ENCODE data around the gene PPP3R1.
A peak's percentile ranks its signal among the peaks of the same experiment; 100 is the strongest.

Gene PPP3R1

DNA sequence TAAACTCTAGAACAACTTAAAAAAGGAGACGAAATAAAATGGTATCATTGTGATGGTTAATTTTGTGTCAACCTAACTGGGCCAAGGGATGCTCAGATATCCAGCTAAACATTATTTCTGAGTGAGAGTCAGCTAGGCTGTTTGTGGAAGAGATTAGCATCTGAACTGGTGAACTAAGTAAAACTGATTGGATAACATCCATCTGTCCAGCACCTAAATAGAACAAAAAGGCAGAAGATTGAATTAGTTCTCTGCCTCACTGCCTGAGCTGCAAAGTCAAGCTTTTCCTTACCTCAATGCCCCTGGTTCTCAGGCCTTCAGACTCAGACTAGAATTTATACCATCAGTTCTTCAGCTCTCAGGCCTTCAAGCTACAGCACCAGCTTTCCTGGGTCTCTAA is 30.0 kb downstream of the PPP3R1 start:
- Histone ChIP-seq H3K36me3 (ENCODE audit: control insufficient read depth in 4 of 4, insufficient read depth in 4 of 4, low read length in 3 of 4) (peaks cover 5 to 13% (median 9%) of the 10 kb centered on the region in 4 experiments), H3K27me3 (replicated peaks in 2 of 5; ENCODE audit: control insufficient read depth in 4 of 5, insufficient read depth in 5 of 5, low read length in 4 of 5) (no peaks in the 10 kb centered on the region), H3K27ac (ENCODE audit: insufficient read depth in 1 of 2, low read depth in 1 of 2, low read length in 2 of 2, poor library complexity in 1 of 2, severe bottlenecking in 2 of 2) (peak overlapping the region in 1 of 2 experiments; percentile 2), H3K9me3 (ENCODE audit: control extremely low read depth in 1 of 5, control insufficient read depth in 4 of 5, insufficient read depth in 2 of 5, low read depth in 1 of 5, low read length in 4 of 5) (peaks cover 0 to 8% (median 3%) of the 10 kb centered on the region in 5 experiments), H3K4me1 (ENCODE audit: control extremely low read depth in 1 of 4, control insufficient read depth in 4 of 4, insufficient read depth in 4 of 4, low read length in 3 of 4) (peaks cover 4 to 22% (median 12%) of the 10 kb centered on the region in 4 experiments), H3K4me3 (ENCODE audit: control insufficient read depth in 1 of 7, extremely low read depth in 1 of 7, insufficient read depth in 4 of 7, low read depth in 2 of 7, low read length in 6 of 7) (no peak overlapping the region)
- ChIA-PET POLR2A (no interaction called here), CTCF (interaction anchor here (1.2 to 1.5 kb wide), 4 partner anchors 9 to 60 kb away, joined by 3 to 4 read pairs (median 4); no protein-coding TSS in a partner anchor)
- 90% methylated on average over 1 of the region's 1 CpG for WGBS (ENCODE audit: insufficient coverage)
- DNase-seq = no peak

- no CpG with 5 or more reads among the region's 1 CpG for WGBS (ENCODE audit: insufficient coverage)
- CTCF ChIA-PET = interaction anchor here (0.7 to 2.2 kb wide), 7 partner anchors 9 to 61 kb away, joined by 3 to 6 read pairs (median 4); partner anchors contain the start of gene PNO1
- POLR2A ChIA-PET = no interaction called here
Measured at GRCh38 chr2:68218343-68218901, 33.9 kb downstream of the PPP3R1 start.

DNA sequence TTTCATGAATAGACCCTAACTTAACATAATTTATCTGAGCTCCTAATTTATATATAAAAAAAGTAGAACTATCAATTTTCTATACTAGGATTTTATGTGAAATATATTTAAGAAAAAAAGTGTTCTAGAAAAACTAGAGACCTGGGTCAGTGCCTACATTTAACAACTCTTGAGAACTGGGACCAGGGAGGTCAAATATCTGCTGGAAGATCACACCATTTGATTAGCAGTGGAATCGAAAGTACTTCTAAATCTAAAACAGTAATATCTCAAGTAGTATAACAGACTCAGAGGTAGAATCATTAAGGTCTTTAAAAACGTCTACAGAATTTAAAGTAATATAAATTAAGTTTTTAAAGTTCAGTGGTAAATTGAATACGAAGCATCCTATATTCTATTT is 34.6 kb downstream of the PPP3R1 start:
- peaks cover 7 to 38% (median 19%) of the 10 kb centered on the region in 4 experiments for H3K36me3 ChIP-seq (ENCODE audit: control insufficient read depth in 4 of 4, insufficient read depth in 4 of 4, low read length in 3 of 4)
- no peaks in the 10 kb centered on the region for H3K27me3 ChIP-seq (replicated peaks in 2 of 5; ENCODE audit: control insufficient read depth in 4 of 5, insufficient read depth in 5 of 5, low read length in 4 of 5)
- H3K4me3 ChIP-seq (ENCODE audit: control insufficient read depth in 1 of 7, extremely low read depth in 1 of 7, insufficient read depth in 4 of 7, low read depth in 2 of 7, low read length in 6 of 7) = no peak overlapping the region
- ChIA-PET CTCF (interaction anchor here (0.6 to 2.2 kb wide), 8 partner anchors 9 to 73 kb away, joined by 3 to 6 read pairs (median 4); no protein-coding TSS in a partner anchor), POLR2A (no interaction called here)
- no peak overlapping the region for H3K27ac ChIP-seq (ENCODE audit: insufficient read depth in 1 of 2, low read depth in 1 of 2, low read length in 2 of 2, poor library complexity in 1 of 2, severe bottlenecking in 2 of 2)
- peaks cover 0 to 8% (median 3%) of the 10 kb centered on the region in 5 experiments for H3K9me3 ChIP-seq (ENCODE audit: control extremely low read depth in 1 of 5, control insufficient read depth in 4 of 5, insufficient read depth in 2 of 5, low read depth in 1 of 5, low read length in 4 of 5)
- WGBS (ENCODE audit: insufficient coverage) = no CpG with 5 or more reads among the region's 3 CpGs
- DNase-seq = no peak
- H3K4me1 ChIP-seq (ENCODE audit: control extremely low read depth in 1 of 4, control insufficient read depth in 4 of 4, insufficient read depth in 4 of 4, low read length in 3 of 4) = peaks cover 0 to 17% (median 7%) of the 10 kb centered on the region in 4 experiments

More at GRCh38 chr2:68218343-68218901, 33.9 kb downstream of the PPP3R1 start:
- peaks cover 0 to 8% (median 3%) of the 10 kb centered on the region in 5 experiments for H3K9me3 ChIP-seq (ENCODE audit: control extremely low read depth in 1 of 5, control insufficient read depth in 4 of 5, insufficient read depth in 2 of 5, low read depth in 1 of 5, low read length in 4 of 5)
- peak overlapping the region in 1 of 7 experiments; percentile 23 for H3K4me3 ChIP-seq (ENCODE audit: control insufficient read depth in 1 of 7, extremely low read depth in 1 of 7, insufficient read depth in 4 of 7, low read depth in 2 of 7, low read length in 6 of 7)
- peaks cover 0 to 17% (median 7%) of the 10 kb centered on the region in 4 experiments for H3K4me1 ChIP-seq (ENCODE audit: control extremely low read depth in 1 of 4, control insufficient read depth in 4 of 4, insufficient read depth in 4 of 4, low read length in 3 of 4)
- H3K27me3 ChIP-seq (replicated peaks in 2 of 5; ENCODE audit: control insufficient read depth in 4 of 5, insufficient read depth in 5 of 5, low read length in 4 of 5) = no peaks in the 10 kb centered on the region
- DNase-seq = peak in 1 of 3 donors; percentile 55
- H3K27ac ChIP-seq (ENCODE audit: insufficient read depth in 1 of 2, low read depth in 1 of 2, low read length in 2 of 2, poor library complexity in 1 of 2, severe bottlenecking in 2 of 2) = no peak overlapping the region
- peaks cover 5 to 31% (median 17%) of the 10 kb centered on the region in 4 experiments for H3K36me3 ChIP-seq (ENCODE audit: control insufficient read depth in 4 of 4, insufficient read depth in 4 of 4, low read length in 3 of 4)

DNA sequence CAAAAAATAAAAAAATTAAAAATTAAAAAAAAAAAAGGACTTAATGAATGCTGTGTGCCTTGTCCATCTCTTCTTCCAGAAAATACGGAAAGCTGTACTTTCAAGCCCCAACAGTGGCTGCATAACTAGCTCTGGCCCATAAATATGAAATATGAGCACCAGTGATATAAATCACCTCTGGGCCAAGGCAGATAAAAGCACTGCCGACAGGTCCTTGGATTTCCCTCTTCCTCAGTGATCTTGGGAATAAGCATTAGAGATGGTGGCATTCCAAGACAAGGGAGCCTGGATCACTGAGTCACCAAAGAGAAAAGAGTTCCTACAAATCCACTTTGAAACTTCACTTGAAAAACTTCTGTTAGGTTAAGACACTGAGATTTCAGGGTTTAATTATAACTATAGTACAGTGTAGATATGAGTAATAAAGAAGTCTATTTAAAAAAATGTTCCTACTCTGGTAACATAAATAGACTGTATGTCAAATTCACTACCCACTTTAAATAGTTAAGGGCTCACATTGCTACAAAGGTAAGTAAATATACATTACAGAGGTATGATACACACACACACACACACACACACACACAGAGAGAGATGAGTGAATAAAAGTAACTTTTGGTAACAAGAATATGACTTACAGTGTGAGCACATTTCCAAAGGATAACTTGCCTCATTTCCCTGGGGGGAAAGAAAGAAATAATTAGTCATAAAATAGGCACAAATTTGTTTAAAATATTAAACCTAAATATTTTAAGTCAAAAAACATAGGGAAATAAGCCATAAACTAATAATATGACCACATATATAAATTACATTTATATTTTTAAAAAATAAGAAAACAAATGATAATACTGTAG is 35.6 kb downstream of the PPP3R1 start:
- DNase-seq = no peak
- H3K4me3 ChIP-seq (ENCODE audit: control insufficient read depth in 1 of 7, extremely low read depth in 1 of 7, insufficient read depth in 4 of 7, low read depth in 2 of 7, low read length in 6 of 7) = no peak overlapping the region
- ChIA-PET CTCF (interaction anchor here (0.6 to 1.4 kb wide), 5 partner anchors 9 to 74 kb away, joined by 3 to 5 read pairs (median 4); no protein-coding TSS in a partner anchor), POLR2A (no interaction called here)
- no peaks in the 10 kb centered on the region for H3K27me3 ChIP-seq (replicated peaks in 2 of 5; ENCODE audit: control insufficient read depth in 4 of 5, insufficient read depth in 5 of 5, low read length in 4 of 5)
- WGBS (ENCODE audit: insufficient coverage) = 86% methylated on average over 2 of the region's 2 CpGs
- peaks cover 0 to 8% (median 0%) of the 10 kb centered on the region in 5 experiments for H3K9me3 ChIP-seq (ENCODE audit: control extremely low read depth in 1 of 5, control insufficient read depth in 4 of 5, insufficient read depth in 2 of 5, low read depth in 1 of 5, low read length in 4 of 5)
- no peak overlapping the region for H3K27ac ChIP-seq (ENCODE audit: insufficient read depth in 1 of 2, low read depth in 1 of 2, low read length in 2 of 2, poor library complexity in 1 of 2, severe bottlenecking in 2 of 2)
- peaks cover 0 to 17% (median 7%) of the 10 kb centered on the region in 4 experiments for H3K4me1 ChIP-seq (ENCODE audit: control extremely low read depth in 1 of 4, control insufficient read depth in 4 of 4, insufficient read depth in 4 of 4, low read length in 3 of 4)
- peaks cover 9 to 43% (median 20%) of the 10 kb centered on the region in 4 experiments for H3K36me3 ChIP-seq (ENCODE audit: control insufficient read depth in 4 of 4, insufficient read depth in 4 of 4, low read length in 3 of 4)

GRCh38 chr2:68214381-68214780 is 38.0 kb downstream of the PPP3R1 start:
- CTCF ChIA-PET = interaction anchor here (1.1 to 1.7 kb wide), 2 partner anchors 8 to 14 kb away, joined by 3 to 4 read pairs; no protein-coding TSS in a partner anchor
- peaks cover 4 to 43% (median 17%) of the 10 kb centered on the region in 4 experiments for H3K36me3 ChIP-seq (ENCODE audit: control insufficient read depth in 4 of 4, insufficient read depth in 4 of 4, low read length in 3 of 4)
- peaks cover 0 to 14% (median 7%) of the 10 kb centered on the region in 4 experiments for H3K4me1 ChIP-seq (ENCODE audit: control extremely low read depth in 1 of 4, control insufficient read depth in 4 of 4, insufficient read depth in 4 of 4, low read length in 3 of 4)
- no peak overlapping the region for H3K4me3 ChIP-seq (ENCODE audit: control insufficient read depth in 1 of 7, extremely low read depth in 1 of 7, insufficient read depth in 4 of 7, low read depth in 2 of 7, low read length in 6 of 7)
- H3K27ac ChIP-seq (ENCODE audit: insufficient read depth in 1 of 2, low read depth in 1 of 2, low read length in 2 of 2, poor library complexity in 1 of 2, severe bottlenecking in 2 of 2) = no peak overlapping the region
- POLR2A ChIA-PET = no interaction called here
- WGBS (ENCODE audit: insufficient coverage) = 100% methylated on average over 1 of the region's 5 CpGs
- no peak for DNase-seq
- no peaks in the 10 kb centered on the region for H3K27me3 ChIP-seq (replicated peaks in 2 of 5; ENCODE audit: control insufficient read depth in 4 of 5, insufficient read depth in 5 of 5, low read length in 4 of 5)
- no peaks in the 10 kb centered on the region for H3K9me3 ChIP-seq (ENCODE audit: control extremely low read depth in 1 of 5, control insufficient read depth in 4 of 5, insufficient read depth in 2 of 5, low read depth in 1 of 5, low read length in 4 of 5)

DNA sequence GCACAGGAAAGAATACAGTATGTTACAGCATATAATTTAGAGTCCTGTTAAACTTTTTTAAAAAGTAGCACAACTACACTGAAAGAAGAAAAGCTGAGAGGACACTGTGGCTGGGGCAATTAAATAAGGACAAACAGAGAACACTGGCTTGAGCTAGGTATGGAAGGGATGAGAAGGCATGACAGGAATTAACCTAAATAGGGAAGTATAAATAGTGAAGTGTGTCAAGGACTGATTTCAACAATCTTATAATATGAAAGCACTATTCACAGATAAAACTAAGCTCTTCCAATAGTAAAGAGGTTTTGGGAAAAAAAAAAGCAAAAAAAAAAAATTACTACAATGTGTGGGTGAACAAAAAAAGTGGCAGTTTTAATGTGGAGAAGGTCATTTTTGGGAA is 45.5 kb downstream of the PPP3R1 start:
- Histone ChIP-seq H3K9me3 (ENCODE audit: control extremely low read depth in 1 of 5, control insufficient read depth in 4 of 5, insufficient read depth in 2 of 5, low read depth in 1 of 5, low read length in 4 of 5) (no peaks in the 10 kb centered on the region), H3K27ac (ENCODE audit: insufficient read depth in 1 of 2, low read depth in 1 of 2, low read length in 2 of 2, poor library complexity in 1 of 2, severe bottlenecking in 2 of 2) (no peak overlapping the region), H3K36me3 (ENCODE audit: control insufficient read depth in 4 of 4, insufficient read depth in 4 of 4, low read length in 3 of 4) (peaks cover 4 to 12% (median 8%) of the 10 kb centered on the region in 4 experiments), H3K27me3 (replicated peaks in 2 of 5; ENCODE audit: control insufficient read depth in 4 of 5, insufficient read depth in 5 of 5, low read length in 4 of 5) (no peaks in the 10 kb centered on the region), H3K4me3 (ENCODE audit: control insufficient read depth in 1 of 7, extremely low read depth in 1 of 7, insufficient read depth in 4 of 7, low read depth in 2 of 7, low read length in 6 of 7) (no peak overlapping the region), H3K4me1 (ENCODE audit: control extremely low read depth in 1 of 4, control insufficient read depth in 4 of 4, insufficient read depth in 4 of 4, low read length in 3 of 4) (peaks cover 2 to 10% (median 5%) of the 10 kb centered on the region in 4 experiments)
- DNase-seq = peak in 1 of 3 donors; percentile 40
- POLR2A ChIA-PET = interaction anchor here (0.7 kb wide), 1 partner anchor 14 kb away, joined by 3 read pairs; no protein-coding TSS in a partner anchor
- CTCF ChIA-PET = interaction anchor here (1.0 to 3.6 kb wide), 6 partner anchors 13 to 86 kb away, joined by 3 to 17 read pairs (median 4); no protein-coding TSS in a partner anchor

Measured in common myeloid progenitor, CD34-positive (primary cell).